GM12874 (cell line): ENCODE data around the gene L3MBTL4.

Experiments
- CTCF ChIP-seq: IDR thresholded peaks from 2 replicates; pipeline ENCODE4 v1.5.1; 2011; ENCODE audit warnings: low read depth, mild to moderate bottlenecking, control low read depth, low read length, moderate library complexity; ENCODE audit not compliant: insufficient read depth

The L3MBTL4 gene

GRCh38 chr18:6211174-6211504 is 203.6 kb downstream of the L3MBTL4 start:
- TF ChIP-seq CTCF: no peak

- TF ChIP-seq CTCF: no peak
These were observed 204.2 kb downstream of the L3MBTL4 start for GRCh38 chr18:6210349-6211173.

- no peak for TF ChIP-seq CTCF
These were observed 206.8 kb downstream of the L3MBTL4 start for GRCh38 chr18:6207941-6208340.

GRCh38 chr18:6207116-6207515 is 207.6 kb downstream of the L3MBTL4 start:
- TF ChIP-seq CTCF: no peak

GRCh38 chr18:6205706-6206105 is 209.0 kb downstream of the L3MBTL4 start:
- TF ChIP-seq CTCF: no peak

DNA sequence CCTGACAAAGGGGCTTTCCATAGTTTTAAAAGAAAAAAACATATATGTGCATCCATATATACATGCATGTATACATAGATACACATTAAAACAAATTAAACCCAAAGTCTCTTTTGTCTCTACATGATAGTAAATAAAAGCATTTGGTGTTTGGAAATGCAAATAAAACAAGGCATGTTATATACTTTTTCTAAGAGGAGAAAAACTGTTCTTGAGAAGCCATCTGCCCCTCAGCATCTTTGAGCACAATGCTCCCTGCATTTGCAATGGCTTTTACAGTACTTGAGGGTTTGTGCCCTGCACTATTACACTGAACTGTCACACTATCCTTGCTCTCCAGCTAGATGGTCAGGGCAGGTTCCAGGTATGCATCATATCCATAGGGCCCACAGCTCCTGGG is 210.2 kb downstream of the L3MBTL4 start:
- no peak for TF ChIP-seq CTCF

- TF ChIP-seq CTCF: no peak
These were observed 210.9 kb downstream of the L3MBTL4 start for GRCh38 chr18:6203791-6204190.
